Coronary artery (tissue), 2 donors: ENCODE data around the gene CNTN6.

ENCODE experiments used
- DNase-seq: peaks from one replicate; pipeline ENCODE4 v3.0.0-alpha.2; 2017; ENCODE audit warnings: low spot score
- H3K27ac ChIP-seq, 2 donors: fragments of 200-600 bp; sonication (generic); one replicate each; pipeline ENCODE4 v1.5.1; 2016 to 2019
- H3K4me3 ChIP-seq: fragments of 200-600 bp; sonication (generic); 2 replicates; pipeline ENCODE4 v1.5.1; 2016; ENCODE audit warnings: mild to moderate bottlenecking, moderate library complexity
- TF ChIP-seq, protein P1 (sequence below): fragments of 200-600 bp; sonication (generic); IDR thresholded peaks from one replicate; pipeline ENCODE4 v1.5.1; 2019; ENCODE audit warnings: antibody characterized with exemption

Gene CNTN6

DNA sequence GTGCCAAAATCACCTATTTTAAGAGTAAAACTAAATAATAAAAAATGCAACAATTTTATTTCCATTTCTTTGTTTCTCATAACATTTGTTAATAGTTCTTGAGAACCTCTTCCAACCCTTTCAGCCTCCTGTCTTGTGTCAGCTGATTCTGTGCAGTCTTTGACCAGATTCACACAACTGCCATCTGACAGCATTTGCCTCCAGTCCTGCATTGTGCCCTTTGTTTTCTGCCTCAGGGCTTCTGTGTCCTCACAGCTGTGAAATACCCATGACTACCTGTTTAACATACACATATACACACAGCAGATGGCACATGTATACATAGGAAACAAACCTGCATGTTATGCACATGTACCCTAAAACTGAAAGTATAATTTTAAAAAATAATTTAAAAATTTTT lies 13.2 kb upstream of the CNTN6 start:
- no peak for DNase-seq

DNA sequence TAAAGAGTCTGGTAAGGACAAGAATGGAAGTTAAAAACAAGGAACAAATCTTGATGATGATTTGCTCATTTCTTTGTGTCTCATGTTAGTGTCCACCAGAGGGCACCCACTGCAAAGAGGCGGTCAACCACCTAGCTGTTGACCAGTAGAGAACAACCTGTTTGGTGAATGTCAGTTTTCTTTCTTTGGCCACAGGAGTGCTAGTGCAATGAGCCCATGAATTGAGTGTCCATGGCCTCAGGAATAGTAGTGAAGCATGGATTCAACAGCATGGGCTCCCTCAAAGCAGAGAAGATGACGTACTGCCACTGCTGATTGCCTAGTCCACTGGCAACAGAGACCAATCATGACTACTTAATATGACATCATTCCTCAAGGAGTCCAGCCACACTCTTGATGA lies 10.7 kb upstream of the CNTN6 start:
- DNase-seq, result no peak
- no peak overlapping the region for H3K4me3 ChIP-seq
- TF ChIP-seq, protein P1, sequence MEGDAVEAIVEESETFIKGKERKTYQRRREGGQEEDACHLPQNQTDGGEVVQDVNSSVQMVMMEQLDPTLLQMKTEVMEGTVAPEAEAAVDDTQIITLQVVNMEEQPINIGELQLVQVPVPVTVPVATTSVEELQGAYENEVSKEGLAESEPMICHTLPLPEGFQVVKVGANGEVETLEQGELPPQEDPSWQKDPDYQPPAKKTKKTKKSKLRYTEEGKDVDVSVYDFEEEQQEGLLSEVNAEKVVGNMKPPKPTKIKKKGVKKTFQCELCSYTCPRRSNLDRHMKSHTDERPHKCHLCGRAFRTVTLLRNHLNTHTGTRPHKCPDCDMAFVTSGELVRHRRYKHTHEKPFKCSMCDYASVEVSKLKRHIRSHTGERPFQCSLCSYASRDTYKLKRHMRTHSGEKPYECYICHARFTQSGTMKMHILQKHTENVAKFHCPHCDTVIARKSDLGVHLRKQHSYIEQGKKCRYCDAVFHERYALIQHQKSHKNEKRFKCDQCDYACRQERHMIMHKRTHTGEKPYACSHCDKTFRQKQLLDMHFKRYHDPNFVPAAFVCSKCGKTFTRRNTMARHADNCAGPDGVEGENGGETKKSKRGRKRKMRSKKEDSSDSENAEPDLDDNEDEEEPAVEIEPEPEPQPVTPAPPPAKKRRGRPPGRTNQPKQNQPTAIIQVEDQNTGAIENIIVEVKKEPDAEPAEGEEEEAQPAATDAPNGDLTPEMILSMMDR, result no peak
- no peak overlapping the region for H3K27ac ChIP-seq

More for the DNA sequence above, 13.2 kb upstream of the CNTN6 start:
- TF ChIP-seq, protein P1, result no peak
- Histone ChIP-seq H3K27ac (no peak overlapping the region), H3K4me3 (no peak overlapping the region)

DNA sequence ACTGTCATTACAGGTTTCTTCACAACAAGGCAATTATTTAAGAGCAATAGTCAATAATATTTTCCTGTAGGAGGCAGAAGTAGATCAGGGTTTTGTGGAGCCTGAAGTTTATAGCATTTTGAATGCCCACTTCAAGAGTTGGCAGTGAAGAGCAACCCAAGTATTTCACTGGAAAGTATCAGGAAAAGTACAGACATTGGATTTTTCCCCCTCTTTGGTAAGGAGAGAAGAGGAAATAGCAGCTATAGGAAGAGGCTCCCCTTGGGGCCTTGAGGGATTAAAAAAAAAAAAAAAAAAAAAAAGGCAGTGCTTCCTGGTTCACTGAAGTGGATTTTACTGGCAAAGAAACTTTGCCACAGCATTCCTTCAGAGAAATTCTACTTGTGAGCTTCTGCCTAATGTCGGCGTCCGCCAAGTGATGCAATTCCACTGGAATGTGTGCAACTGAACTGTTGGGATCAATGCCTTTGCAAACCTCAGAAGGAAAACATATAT lies 5.7 kb upstream of the CNTN6 start:
- H3K4me3 ChIP-seq, result no peak overlapping the region
- DNase-seq, result no peak
- TF ChIP-seq, protein P1, result no peak
- H3K27ac ChIP-seq, result no peak overlapping the region

DNA sequence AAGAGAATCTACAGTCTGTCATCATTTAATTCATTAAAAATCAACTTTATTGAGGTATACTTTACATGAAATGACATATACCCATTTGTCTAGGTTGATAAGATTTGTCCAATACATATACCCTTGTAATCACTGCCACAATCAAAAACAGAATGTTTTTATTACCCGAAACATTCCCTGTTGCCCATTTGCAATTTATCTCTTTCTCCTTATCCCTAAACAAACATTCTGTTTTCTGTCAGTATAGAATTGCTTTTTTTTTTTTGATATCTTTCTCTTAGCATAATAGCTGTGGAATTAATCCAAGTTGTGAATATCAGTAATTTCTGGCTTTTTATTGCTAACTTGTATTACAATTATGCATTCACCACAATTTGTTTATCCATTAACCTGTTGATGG lies 4.3 kb upstream of the CNTN6 start:
- Histone ChIP-seq H3K4me3 (no peak overlapping the region), H3K27ac (no peak overlapping the region)
- TF ChIP-seq, protein P1, result no peak
- DNase-seq, result no peak

- TF ChIP-seq, protein P1, result no peak
- Histone ChIP-seq H3K27ac (no peak overlapping the region), H3K4me3 (no peak overlapping the region)
- no peak for DNase-seq
Observed at GRCh38 chr3:1091286-1091685, 1.5 kb upstream of the CNTN6 start.

GRCh38 chr3:1092061-1092460 lies 763 bp upstream of the CNTN6 start:
- no peak overlapping the region for H3K27ac ChIP-seq
- DNase-seq, result no peak
- H3K4me3 ChIP-seq, result no peak overlapping the region

DNA sequence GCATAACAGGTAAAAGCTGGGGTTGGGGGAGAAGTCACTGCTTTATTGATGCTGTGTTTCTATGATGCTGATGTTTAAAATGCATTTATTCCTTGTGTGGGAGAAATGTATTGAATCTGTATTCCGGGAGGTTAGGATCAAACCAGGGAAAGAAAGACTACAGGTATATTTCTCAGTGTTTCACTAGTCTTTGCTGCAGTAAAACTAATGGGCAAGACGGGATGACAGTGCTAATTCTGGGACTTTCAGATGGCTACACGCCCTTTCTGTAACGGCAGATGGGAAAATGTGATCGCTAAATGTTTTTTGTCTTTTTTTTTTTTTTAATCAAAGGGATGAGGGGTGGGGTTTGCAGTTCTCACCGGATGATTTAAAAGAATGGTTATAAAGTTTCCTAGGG lies 393 bp downstream of the CNTN6 start:
- DNase-seq, result no peak
- Histone ChIP-seq H3K27ac (no peak overlapping the region), H3K4me3 (no peak overlapping the region)
- TF ChIP-seq, protein P1, result no peak

More at GRCh38 chr3:1092061-1092460, 763 bp upstream of the CNTN6 start:
- TF ChIP-seq, protein P1, result no peak
